ENCODE results near the gene KIRREL1. TPM values are rescaled to one million over a fixed set of nuclear protein-coding genes. Genes with fewer than 3 reads are reported as not detected.

KIRREL1 gene
- polyA plus RNA-seq, 1 experiment = 42.3 TPM

- peak; percentile 64 for TF ChIP-seq CTCF (IDR thresholded peaks at IDR 0.05; ENCODE audit: low read depth, low read length)
- H3K27me3 ChIP-seq (ENCODE audit: control insufficient read depth, insufficient read depth, low read length) = peaks cover 34% of the 10 kb centered on the region
- no peak for DNase-seq (ENCODE audit: low read depth, low spot score)
- POLR2A ChIA-PET = interaction anchor here (0.7 to 1.1 kb wide), 2 partner anchors 153 to 182 kb away, joined by 3 to 5 read pairs; no protein-coding TSS in a partner anchor
- no peak overlapping the region for H3K27ac ChIP-seq (ENCODE audit: low read depth, low read length)
- no peak overlapping the region for H3K4me3 ChIP-seq (ENCODE audit: low read depth, low read length)
- H3K9me3 ChIP-seq (ENCODE audit: control insufficient read depth, insufficient read depth, low read length) = no peaks in the 10 kb centered on the region
- CTCF ChIA-PET = interaction anchor here (0.6 to 23.1 kb wide), 18 partner anchors 8 to 877 kb away, joined by 3 to 1031 read pairs (median 5); partner anchors contain the start of gene KIRREL1
Observed at GRCh38 chr1:158121604-158122254, 128.3 kb downstream of the KIRREL1 start.

DNA sequence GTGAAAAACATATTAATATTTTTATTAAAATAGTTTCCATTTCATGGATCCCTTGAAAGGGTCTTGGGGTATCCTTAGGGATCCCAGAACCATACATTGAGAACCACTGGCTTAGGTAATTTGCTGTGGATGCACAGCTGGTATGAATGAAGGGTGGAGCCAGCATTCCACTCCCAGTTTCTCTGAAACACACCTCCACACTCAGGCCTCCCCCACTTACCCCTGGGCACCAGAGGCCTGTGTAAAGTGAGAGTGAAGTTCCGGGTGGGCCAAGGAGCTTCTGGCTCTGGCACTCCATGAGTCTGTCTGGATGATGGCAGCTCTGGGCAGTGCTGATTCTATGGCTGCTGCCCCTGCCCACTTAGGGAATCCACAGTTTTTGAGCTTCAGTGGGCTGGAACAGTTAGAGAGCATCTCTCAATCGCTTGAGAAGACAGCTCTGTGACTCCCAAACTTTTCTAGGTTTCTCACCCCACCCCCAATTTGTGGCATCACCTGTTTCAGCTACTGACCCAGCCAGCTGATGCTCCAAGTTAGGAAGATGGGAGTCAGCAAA is 129.5 kb downstream of the KIRREL1 start:
- Histone ChIP-seq H3K27me3 (ENCODE audit: control insufficient read depth, insufficient read depth, low read length) (peaks cover 43% of the 10 kb centered on the region), H3K27ac (ENCODE audit: low read depth, low read length) (no peak overlapping the region), H3K9me3 (ENCODE audit: control insufficient read depth, insufficient read depth, low read length) (no peaks in the 10 kb centered on the region), H3K4me3 (ENCODE audit: low read depth, low read length) (no peak overlapping the region)
- CTCF ChIA-PET = interaction anchor here (1.1 to 23.1 kb wide), 7 partner anchors 9 to 543 kb away, joined by 4 to 1031 read pairs (median 37); partner anchors contain the start of gene KIRREL1
- no peak for DNase-seq (ENCODE audit: low read depth, low spot score)
- TF ChIP-seq CTCF (IDR thresholded peaks at IDR 0.05; ENCODE audit: low read depth, low read length) = no peak
- POLR2A ChIA-PET = no interaction called here

- Histone ChIP-seq H3K27ac (ENCODE audit: low read depth, low read length) (no peak overlapping the region), H3K9me3 (ENCODE audit: control insufficient read depth, insufficient read depth, low read length) (no peaks in the 10 kb centered on the region), H3K27me3 (ENCODE audit: control insufficient read depth, insufficient read depth, low read length) (peaks cover 44% of the 10 kb centered on the region), H3K4me3 (ENCODE audit: low read depth, low read length) (no peak overlapping the region)
- TF ChIP-seq CTCF (IDR thresholded peaks at IDR 0.05; ENCODE audit: low read depth, low read length) = no peak
- ChIA-PET CTCF (interaction anchor here (0.8 to 23.1 kb wide), 20 partner anchors 7 to 947 kb away, joined by 3 to 1031 read pairs (median 6); partner anchors contain the start of gene KIRREL1), POLR2A (interaction anchor here (1.5 kb wide), 1 partner anchor 158 kb away, joined by 3 read pairs; no protein-coding TSS in a partner anchor)
- no peak for DNase-seq (ENCODE audit: low read depth, low spot score)
Observed at GRCh38 chr1:158124034-158124433, 130.6 kb downstream of the KIRREL1 start.

GRCh38 chr1:158124999-158125398 is 131.6 kb downstream of the KIRREL1 start:
- no peak overlapping the region for H3K4me3 ChIP-seq (ENCODE audit: low read depth, low read length)
- CTCF ChIA-PET = interaction anchor here (0.6 to 23.1 kb wide), 30 partner anchors 8 to 946 kb away, joined by 3 to 1031 read pairs (median 5); partner anchors contain the start of gene KIRREL1

More at GRCh38 chr1:158124999-158125398, 131.6 kb downstream of the KIRREL1 start:
- TF ChIP-seq CTCF (IDR thresholded peaks at IDR 0.05; ENCODE audit: low read depth, low read length) = peak; percentile 96
- H3K9me3 ChIP-seq (ENCODE audit: control insufficient read depth, insufficient read depth, low read length) = no peaks in the 10 kb centered on the region
- peaks cover 40% of the 10 kb centered on the region for H3K27me3 ChIP-seq (ENCODE audit: control insufficient read depth, insufficient read depth, low read length)
- no peak overlapping the region for H3K27ac ChIP-seq (ENCODE audit: low read depth, low read length)
- DNase-seq (ENCODE audit: low read depth, low spot score) = peak; percentile 89
- POLR2A ChIA-PET = interaction anchor here (0.7 to 1.5 kb wide), 2 partner anchors 133 to 159 kb away, joined by 3 read pairs; no protein-coding TSS in a partner anchor
